ENCODE data around the gene ISG15. TPM values are rescaled to one million over a fixed set of nuclear protein-coding genes. Genes with fewer than 3 reads are reported as not detected.

Gene ISG15
- total and polyA plus RNA-seq, 9 of the 15 experiments (the other 6 are each of a cell fraction or from before 2014, with no cell fraction given): 0.40 to 58.3 (median 12.2) TPM

DNA sequence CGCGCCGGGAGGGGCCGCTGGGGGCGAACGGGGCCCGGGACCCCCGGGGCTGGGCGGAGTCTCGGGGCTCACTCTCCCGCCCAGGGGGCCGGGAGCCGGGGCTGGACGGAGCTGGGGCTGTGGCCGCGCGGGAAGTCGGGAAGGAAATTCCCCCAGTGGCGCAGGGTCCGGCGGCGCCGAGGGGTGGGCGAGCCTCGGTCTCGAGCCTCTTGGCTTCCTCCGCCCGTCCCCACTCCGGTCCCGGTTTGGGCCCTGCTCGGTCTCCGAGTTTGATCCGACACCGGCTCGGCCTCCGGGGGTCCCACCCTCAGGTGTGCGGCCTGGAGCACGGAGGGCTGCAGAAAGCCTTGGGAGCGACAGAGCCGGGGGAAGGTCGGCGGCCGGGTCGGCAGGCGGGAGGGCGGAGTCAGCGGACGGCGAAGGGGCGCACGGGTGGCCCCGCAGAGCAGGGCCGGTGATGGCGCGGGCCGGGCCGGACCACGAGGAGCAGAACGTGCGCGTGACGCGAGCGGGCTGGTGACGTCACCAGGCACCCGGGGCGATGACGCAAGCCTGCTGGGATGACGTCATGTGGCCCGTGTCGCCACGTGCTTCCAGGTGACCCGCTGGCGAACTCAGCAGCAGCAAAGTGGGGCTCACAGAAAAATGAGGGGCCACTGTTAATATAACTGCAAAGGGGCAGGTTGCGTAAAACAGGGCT, 12.8 kb upstream of the ISG15 start (continued):
- TF ChIP-seq ZBTB26 (CRISPR knock-in tag; IDR thresholded peaks at IDR 0.05) (no peak), RBM39 (optimal IDR thresholded peaks at IDR 0.05; ENCODE audit: low read depth, low read length) (no peak), DEAF1 (CRISPR knock-in tag; IDR thresholded peaks at IDR 0.05) (no peak), CREBBP (IDR thresholded peaks at IDR 0.05; ENCODE audit: low read depth, low read length) (no peak), SP1 (CRISPR knock-in tag; IDR thresholded peaks at IDR 0.05) (peak; percentile 95), SMC3 (conservative IDR thresholded peaks at IDR 0.05; ENCODE audit: insufficient read depth, low read depth, low read length) (no peak), ZNF280A (IDR thresholded peaks at IDR 0.05; ENCODE audit: low read depth, partially characterized antibody) (no peak), NONO (IDR thresholded peaks at IDR 0.05; ENCODE audit: low read depth in 2 of 2, low read length in 1 of 2) (peak; percentile 86 to 93), ZNF23 (CRISPR knock-in tag; IDR thresholded peaks at IDR 0.05) (no peak), RBM34 (IDR thresholded peaks at IDR 0.05; ENCODE audit: borderline replicate concordance, insufficient read depth, low read length) (no peak), ZFP1 (CRISPR knock-in tag; IDR thresholded peaks at IDR 0.05) (no peak), MTA1 (IDR thresholded peaks at IDR 0.05; ENCODE audit: borderline replicate concordance) (peak; percentile 91), SMARCA4 (IDR thresholded peaks at IDR 0.05) (0 out of 2 replicates have a peak, but pooled peaks have one; percentile 14), ZNF785 (CRISPR knock-in tag; IDR thresholded peaks at IDR 0.05) (no peak)
- TF ChIP-seq, protein P1, sequence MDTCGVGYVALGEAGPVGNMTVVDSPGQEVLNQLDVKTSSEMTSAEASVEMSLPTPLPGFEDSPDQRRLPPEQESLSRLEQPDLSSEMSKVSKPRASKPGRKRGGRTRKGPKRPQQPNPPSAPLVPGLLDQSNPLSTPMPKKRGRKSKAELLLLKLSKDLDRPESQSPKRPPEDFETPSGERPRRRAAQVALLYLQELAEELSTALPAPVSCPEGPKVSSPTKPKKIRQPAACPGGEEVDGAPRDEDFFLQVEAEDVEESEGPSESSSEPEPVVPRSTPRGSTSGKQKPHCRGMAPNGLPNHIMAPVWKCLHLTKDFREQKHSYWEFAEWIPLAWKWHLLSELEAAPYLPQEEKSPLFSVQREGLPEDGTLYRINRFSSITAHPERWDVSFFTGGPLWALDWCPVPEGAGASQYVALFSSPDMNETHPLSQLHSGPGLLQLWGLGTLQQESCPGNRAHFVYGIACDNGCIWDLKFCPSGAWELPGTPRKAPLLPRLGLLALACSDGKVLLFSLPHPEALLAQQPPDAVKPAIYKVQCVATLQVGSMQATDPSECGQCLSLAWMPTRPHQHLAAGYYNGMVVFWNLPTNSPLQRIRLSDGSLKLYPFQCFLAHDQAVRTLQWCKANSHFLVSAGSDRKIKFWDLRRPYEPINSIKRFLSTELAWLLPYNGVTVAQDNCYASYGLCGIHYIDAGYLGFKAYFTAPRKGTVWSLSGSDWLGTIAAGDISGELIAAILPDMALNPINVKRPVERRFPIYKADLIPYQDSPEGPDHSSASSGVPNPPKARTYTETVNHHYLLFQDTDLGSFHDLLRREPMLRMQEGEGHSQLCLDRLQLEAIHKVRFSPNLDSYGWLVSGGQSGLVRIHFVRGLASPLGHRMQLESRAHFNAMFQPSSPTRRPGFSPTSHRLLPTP (IDR thresholded peaks at IDR 0.05; ENCODE audit: borderline replicate concordance, extremely low read depth, insufficient read length): no peak
- TF ChIP-seq, protein P2, sequence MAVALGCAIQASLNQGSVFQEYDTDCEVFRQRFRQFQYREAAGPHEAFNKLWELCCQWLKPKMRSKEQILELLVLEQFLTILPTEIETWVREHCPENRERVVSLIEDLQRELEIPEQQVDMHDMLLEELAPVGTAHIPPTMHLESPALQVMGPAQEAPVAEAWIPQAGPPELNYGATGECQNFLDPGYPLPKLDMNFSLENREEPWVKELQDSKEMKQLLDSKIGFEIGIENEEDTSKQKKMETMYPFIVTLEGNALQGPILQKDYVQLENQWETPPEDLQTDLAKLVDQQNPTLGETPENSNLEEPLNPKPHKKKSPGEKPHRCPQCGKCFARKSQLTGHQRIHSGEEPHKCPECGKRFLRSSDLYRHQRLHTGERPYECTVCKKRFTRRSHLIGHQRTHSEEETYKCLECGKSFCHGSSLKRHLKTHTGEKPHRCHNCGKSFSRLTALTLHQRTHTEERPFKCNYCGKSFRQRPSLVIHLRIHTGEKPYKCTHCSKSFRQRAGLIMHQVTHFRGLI (CRISPR knock-in tag; IDR thresholded peaks at IDR 0.05): no peak
- TF ChIP-seq, protein P3, sequence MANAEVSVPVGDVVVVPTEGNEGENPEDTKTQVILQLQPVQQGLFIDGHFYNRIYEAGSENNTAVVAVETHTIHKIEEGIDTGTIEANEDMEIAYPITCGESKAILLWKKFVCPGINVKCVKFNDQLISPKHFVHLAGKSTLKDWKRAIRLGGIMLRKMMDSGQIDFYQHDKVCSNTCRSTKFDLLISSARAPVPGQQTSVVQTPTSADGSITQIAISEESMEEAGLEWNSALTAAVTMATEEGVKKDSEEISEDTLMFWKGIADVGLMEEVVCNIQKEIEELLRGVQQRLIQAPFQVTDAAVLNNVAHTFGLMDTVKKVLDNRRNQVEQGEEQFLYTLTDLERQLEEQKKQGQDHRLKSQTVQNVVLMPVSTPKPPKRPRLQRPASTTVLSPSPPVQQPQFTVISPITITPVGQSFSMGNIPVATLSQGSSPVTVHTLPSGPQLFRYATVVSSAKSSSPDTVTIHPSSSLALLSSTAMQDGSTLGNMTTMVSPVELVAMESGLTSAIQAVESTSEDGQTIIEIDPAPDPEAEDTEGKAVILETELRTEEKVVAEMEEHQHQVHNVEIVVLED (CRISPR knock-in tag; IDR thresholded peaks at IDR 0.05): peak; percentile 87
